Measurements from ENCODE around the gene HNF1A. TPM values are rescaled to one million over a fixed set of nuclear protein-coding genes. Genes with fewer than 3 reads are reported as not detected.
"Not testable (repeated sequence)": the region's sequence is repeated elsewhere in the genome, so short reads cannot be mapped to it uniquely, and the experiment has no call there.

HNF1A gene
- total RNA-seq, 1 experiment from 2014 or later = 7.0 TPM

DNA sequence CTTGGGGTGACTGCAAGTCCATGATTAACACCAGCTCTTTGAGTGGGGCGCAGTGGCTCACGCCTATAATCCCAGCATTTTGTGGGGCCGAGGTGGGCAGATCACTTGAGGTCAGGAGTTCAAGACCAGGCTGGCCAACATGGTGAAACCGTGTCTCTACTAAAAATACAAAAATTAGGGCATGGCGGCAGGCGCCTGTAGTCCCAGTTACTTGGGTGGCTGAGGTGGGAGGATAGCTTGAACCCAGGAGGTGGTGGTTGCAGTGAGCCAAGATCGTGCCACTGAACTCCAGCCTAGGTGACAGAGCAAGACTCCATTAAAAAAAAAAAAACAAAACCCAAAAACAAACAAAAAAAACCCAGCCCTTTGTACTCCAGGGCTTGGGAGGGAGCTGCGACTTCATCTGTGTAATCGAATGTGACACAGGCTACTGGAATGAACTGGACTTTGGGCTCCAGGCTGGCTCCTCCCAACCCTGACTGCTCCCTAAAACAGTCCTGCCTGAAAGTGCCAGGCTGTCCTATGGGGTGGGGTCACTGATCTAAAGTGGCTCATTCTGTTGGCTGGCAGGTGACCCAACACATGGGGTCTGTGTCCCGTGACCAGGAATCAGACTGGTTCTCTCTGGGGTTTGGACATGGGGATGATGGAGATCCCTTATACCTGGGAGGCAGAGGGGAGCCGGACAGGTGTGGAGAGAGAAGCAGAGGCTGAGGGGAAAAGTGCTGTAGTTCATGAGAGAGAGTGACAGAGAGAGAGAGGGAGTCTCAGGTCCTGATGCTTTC lies 47.3 kb downstream of the HNF1A start:
- DNase-seq (ENCODE audit: low read depth) = no peak
- in situ Hi-C loops (cut with HindIII; ENCODE audit: low pct_unique_long_range_greater_than_20kb, low sequenced_read_pairs) = no loop called here

GRCh38 chr12:121026274-121027045 lies 48.1 kb downstream of the HNF1A start:
- in situ Hi-C loops (cut with HindIII; ENCODE audit: low pct_unique_long_range_greater_than_20kb, low sequenced_read_pairs) = no loop called here
- DNase-seq (ENCODE audit: low read depth) = no peak

DNA sequence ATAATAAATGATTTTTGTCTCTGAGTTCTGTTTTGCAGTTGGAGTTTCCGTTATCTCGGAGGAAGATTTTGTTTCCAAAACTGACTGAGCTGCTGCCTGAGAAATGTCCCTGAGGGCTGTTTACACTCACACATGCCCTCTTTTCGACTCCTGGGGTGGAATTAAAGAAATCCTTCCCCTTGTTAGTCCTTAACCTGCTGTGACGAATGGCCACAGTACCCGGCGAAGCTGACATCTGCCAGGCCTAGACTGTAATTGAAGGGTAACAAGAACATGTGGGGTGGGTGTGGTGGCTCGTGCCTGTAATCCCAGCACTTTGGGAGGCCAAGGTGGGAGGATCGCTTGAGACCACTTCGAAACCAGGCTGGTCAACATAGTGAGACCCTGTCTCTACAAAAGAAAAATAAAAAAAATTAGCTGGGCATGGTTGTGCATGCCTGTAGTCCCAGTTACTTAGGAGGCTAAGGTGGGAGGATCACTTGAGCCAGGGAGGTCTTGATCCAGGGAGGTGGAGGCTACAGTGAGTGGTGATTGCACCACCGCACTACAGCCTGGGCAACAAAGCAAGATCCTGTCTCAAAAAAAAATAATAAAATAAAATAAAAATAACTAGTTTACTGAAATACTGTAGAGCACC lies 52.4 kb downstream of the HNF1A start:
- in situ Hi-C loops (cut with HindIII; ENCODE audit: low pct_unique_long_range_greater_than_20kb, low sequenced_read_pairs) = no loop called here

GRCh38 chr12:121033625-121034349 lies 55.4 kb downstream of the HNF1A start:
- in situ Hi-C loops (cut with HindIII; ENCODE audit: low pct_unique_long_range_greater_than_20kb, low sequenced_read_pairs) = no loop called here
- peak; percentile 73 for DNase-seq (ENCODE audit: low read depth)

More for the DNA sequence above, 52.4 kb downstream of the HNF1A start:
- no peak for DNase-seq (ENCODE audit: low read depth)

DNA sequence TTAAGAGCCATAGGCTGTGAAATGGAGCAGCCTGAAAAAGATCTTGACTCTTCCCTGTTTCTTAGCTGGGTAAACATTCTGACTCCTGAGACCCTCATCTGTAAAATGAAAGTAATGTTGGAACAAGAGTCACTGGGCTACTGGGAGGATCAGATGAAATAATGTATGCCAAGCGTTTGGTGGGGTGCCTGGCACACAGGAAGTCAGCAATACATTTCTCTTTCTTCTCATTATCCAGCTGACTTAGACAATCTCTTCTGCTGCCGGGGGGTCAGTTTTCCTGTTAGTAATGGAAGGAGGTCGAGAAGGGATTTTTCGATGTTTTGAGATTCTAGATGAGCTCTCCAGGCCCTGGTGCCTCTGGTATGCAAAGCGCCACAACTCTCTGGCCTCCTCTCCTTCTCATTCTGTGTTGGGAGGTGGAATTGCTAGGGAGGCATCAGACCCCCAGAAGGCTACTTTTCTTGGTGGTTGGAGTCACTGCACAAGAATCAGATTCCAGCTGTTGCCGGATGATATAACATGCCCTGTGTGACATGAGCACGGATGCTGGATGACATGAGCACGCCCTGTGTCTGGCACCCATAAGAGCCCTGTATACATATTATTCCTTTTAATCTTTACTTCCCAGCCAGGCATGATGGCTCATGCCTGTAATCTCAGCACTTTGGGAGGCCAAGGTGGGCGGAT lies 56.4 kb downstream of the HNF1A start:
- DNase-seq (ENCODE audit: low read depth) = no peak
- in situ Hi-C loops (cut with HindIII; ENCODE audit: low pct_unique_long_range_greater_than_20kb, low sequenced_read_pairs) = no loop called here

DNA sequence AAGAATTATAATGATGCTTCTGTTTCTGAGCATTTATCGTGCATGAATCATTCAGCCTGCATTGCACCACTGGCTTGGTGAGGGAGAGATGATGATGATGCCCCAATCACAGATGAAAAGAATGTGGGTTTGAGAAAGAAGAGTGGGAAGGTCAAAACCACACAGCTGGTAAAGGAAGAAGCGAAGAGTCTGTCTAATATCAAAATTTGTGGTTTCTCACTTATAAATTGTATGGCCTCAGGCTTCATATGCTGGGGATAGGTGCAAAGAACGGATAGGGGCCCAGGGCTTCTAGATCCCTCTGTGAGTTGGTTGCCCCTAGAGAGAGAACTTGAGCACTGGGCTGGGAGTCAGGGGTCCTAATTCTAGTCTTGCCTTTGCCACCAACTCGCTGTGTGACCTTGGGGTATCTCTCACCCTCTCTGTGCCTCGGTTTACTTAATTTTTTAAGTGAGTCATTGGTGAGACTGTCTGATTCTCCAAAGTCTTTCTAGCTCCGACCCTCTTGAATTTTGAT lies 58.5 kb downstream of the HNF1A start:
- in situ Hi-C loops (cut with HindIII; ENCODE audit: low pct_unique_long_range_greater_than_20kb, low sequenced_read_pairs) = no loop called here

GRCh38 chr12:121038861-121039668 lies 60.7 kb downstream of the HNF1A start, which contains the start of gene OASL:
Gene OASL, minus strand, starts transcription at chr12:121039246. Its CDS starts 275 bp downstream, at chr12:121038971.
- in situ Hi-C loops (cut with HindIII; ENCODE audit: low pct_unique_long_range_greater_than_20kb, low sequenced_read_pairs) = no loop called here
- DNase-seq (ENCODE audit: low read depth) = peak; percentile 68

More for the DNA sequence above, 58.5 kb downstream of the HNF1A start:
- peak; percentile 21 for DNase-seq (ENCODE audit: low read depth)

- in situ Hi-C loops (cut with HindIII; ENCODE audit: low pct_unique_long_range_greater_than_20kb, low sequenced_read_pairs) = no loop called here
Observed at GRCh38 chr12:121043067-121043466, 64.7 kb downstream of the HNF1A start.

DNA sequence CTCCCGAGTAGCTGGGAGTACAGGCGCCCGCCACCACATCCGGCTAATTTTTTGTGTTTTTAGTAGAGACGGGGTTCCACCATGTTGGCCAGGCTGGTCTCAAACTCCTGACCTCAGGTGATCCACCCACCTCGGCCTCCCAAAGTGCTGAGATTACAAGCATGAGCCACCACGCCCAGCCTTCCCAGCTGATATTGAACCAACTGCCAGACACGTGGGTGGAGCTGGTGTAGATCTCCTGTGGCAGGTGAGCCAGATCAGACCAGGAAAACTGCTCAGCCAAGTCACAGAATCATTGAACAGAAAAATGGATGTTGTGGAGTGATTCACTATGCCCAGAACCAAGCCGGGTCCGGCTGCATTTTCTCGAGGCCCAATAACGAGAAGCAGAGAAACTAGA lies 69.1 kb downstream of the HNF1A start:
- DNase-seq (ENCODE audit: low read depth); in situ Hi-C loops (cut with HindIII; ENCODE audit: low pct_unique_long_range_greater_than_20kb, low sequenced_read_pairs): not testable (repeated sequence)

More at GRCh38 chr12:121043067-121043466, 64.7 kb downstream of the HNF1A start:
- no peak for DNase-seq (ENCODE audit: low read depth)

DNA sequence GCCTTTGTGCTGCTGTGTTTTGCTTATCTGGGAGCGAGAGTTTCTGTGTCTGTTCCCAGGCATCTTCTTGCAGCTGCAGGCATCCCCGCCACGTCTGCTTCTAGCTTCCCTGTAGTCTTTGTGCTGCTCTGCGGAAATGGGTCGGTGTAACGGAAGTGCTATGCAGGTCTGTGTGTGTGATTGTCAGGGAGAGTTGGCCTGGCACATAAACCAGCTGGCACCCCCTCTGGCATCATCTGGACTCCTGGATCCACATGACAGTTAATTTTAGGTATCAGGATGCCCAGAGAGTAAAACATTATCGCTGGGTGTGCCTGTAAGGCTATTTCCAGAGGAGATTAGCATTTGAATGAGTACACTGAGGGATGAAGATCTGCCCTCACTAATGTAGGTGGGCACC lies 70.1 kb downstream of the HNF1A start:
- DNase-seq (ENCODE audit: low read depth) = no peak
- in situ Hi-C loops (cut with HindIII; ENCODE audit: low pct_unique_long_range_greater_than_20kb, low sequenced_read_pairs) = no loop called here

DNA sequence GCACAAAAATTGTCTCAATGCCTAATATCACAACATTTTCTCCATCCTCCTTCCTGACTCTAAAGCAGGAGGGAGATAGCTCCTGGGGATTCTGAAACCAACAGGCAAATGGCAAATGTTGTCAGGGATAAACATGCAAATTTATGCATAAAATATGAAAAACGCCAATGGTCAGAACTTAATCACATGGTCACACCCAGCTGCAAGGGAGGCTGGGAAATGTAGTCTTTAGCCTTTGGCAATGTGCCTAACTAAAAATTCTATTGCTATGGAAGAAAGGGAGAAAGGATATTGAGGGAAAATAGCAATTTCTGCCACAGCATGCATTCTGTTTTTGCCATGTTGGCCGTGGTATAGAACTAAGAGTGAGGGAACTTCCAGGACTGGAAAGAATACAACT lies 72.4 kb downstream of the HNF1A start:
- peak; percentile 39 for DNase-seq (ENCODE audit: low read depth)
- in situ Hi-C loops (cut with HindIII; ENCODE audit: low pct_unique_long_range_greater_than_20kb, low sequenced_read_pairs) = no loop called here

Other genes with a start within 250 kb of the HNF1A start
- gene SPPL3, start 74.2 kb upstream of the HNF1A start, total RNA-seq (2014; rRNA removed; shearing (Covaris generic); ENCODE audit: low replicate concordance) = 7.4 and 13.2 TPM in 2 replicates
- 29.0 and 34.3 TPM in 2 replicates for gene C12orf43, start 37.9 kb downstream of the HNF1A start, total RNA-seq (2014; rRNA removed; shearing (Covaris generic); ENCODE audit: low replicate concordance)
- 28.3 and 30.3 TPM in 2 replicates for gene OASL, start 60.7 kb downstream of the HNF1A start, total RNA-seq (2014; rRNA removed; shearing (Covaris generic); ENCODE audit: low replicate concordance)
- 0.93 and 1.2 TPM in 2 replicates for gene P2RX7, start 154.3 kb downstream of the HNF1A start, total RNA-seq (2014; rRNA removed; shearing (Covaris generic); ENCODE audit: low replicate concordance)
- 137 and 166 TPM in 2 replicates for gene P2RX4, start 231.6 kb downstream of the HNF1A start, total RNA-seq (2014; rRNA removed; shearing (Covaris generic); ENCODE audit: low replicate concordance)

All from Caki2 (cell line).